ENCODE measurements around the gene COBL. TPM values are rescaled to one million over a fixed set of nuclear protein-coding genes. Genes with fewer than 3 reads are reported as not detected.

Gene COBL
- total RNA-seq, 1 experiment from 2014 or later = 52.3 TPM

DNA sequence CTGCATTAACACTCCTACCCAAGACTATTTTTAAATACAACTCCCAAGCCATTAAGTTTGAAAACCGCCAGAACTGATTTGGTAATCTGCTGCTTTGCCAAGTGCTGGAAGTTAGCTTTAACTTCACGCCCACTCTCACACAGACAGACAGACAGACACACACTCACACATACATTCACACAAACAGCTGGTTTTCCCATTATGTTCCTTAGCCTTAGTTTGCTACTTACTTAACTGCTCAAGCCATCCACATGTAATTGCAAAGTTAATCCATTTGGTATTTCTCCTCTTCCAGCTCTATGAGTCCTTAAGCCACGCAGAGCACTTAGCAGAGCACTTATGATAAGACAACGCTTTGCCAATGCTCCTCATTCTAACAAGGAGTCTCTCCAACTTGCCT is 8.3 kb downstream of the COBL start:
- Histone ChIP-seq H3K14ac (ENCODE audit: insufficient read depth, low read length) (no peak overlapping the region), H3K4me1 (ENCODE audit: insufficient read depth, low read length) (peaks cover 5% of the 10 kb centered on the region; the same call in 1 of the 2 replicates)

More for the DNA sequence above, 8.3 kb downstream of the COBL start:
- Histone ChIP-seq H3K23me2 (ENCODE audit: insufficient read length, low read depth, low read length, poor library complexity, severe bottlenecking) (no peaks in the 10 kb centered on the region), H2AFZ (ENCODE audit: low read length) (no peak overlapping the region), H2AK5ac (ENCODE audit: insufficient read length, low read length) (no peak overlapping the region), H4K8ac (replicated peaks; ENCODE audit: insufficient read length, low read depth, low read length) (no peak overlapping the region), H3K9me3 (ENCODE audit: control insufficient read depth, low read depth, low read length) (no peaks in the 10 kb centered on the region), H3K9ac (ENCODE audit: extremely low read depth, insufficient read length, low read length) (no peak overlapping the region), H4K5ac (ENCODE audit: insufficient read length, low read depth, low read length) (no peak overlapping the region), H4K20me1 (ENCODE audit: control insufficient read depth, insufficient read depth, insufficient read length) (no peaks in the 10 kb centered on the region), H2BK12ac (ENCODE audit: insufficient read length, low read depth, low read length) (no peak overlapping the region), H3K27ac (ENCODE audit: insufficient read length, low read depth, low read length) (no peak overlapping the region), H3K4ac (ENCODE audit: low read depth, low read length) (no peak overlapping the region), H3K4me2 (ENCODE audit: insufficient read depth, insufficient read length, low read length) (no peak overlapping the region), H3K56ac (ENCODE audit: insufficient read length, low read depth, low read length) (no peak overlapping the region), H3T11ph (ENCODE audit: low read length) (no peak overlapping the region), H2BK120ac (ENCODE audit: low read depth, low read length, poor library complexity, severe bottlenecking) (no peak overlapping the region), H3K18ac (ENCODE audit: insufficient read length, low read depth, low read length) (no peak overlapping the region), H2BK15ac (ENCODE audit: low read depth, low read length) (no peak overlapping the region), H2BK20ac (ENCODE audit: low read depth, low read length, poor library complexity, severe bottlenecking) (no peak overlapping the region), H4K91ac (ENCODE audit: insufficient read length, low read depth, low read length) (no peak overlapping the region), H2BK5ac (ENCODE audit: insufficient read length, low read length) (no peak overlapping the region), H3K27me3 (ENCODE audit: insufficient read depth, low read length) (no peaks in the 10 kb centered on the region), H3K79me1 (ENCODE audit: insufficient read depth, low read depth, low read length, poor library complexity, severe bottlenecking) (no peaks in the 10 kb centered on the region), H3K79me2 (ENCODE audit: insufficient read depth, low read length) (peaks cover 1% of the 10 kb centered on the region; the same call in 1 of the 2 replicates), H3K23ac (ENCODE audit: insufficient read length, low read depth, low read length) (no peak overlapping the region)
- no peak for DNase-seq
- Mint-ChIP-seq H3K9me3 (no peaks in the 10 kb centered on the region), H3K4me1 (peaks cover 70 to 78% of the 10 kb centered on the region in 2 experiments), H3K27me3 (ENCODE audit: low read depth) (no peaks in the 10 kb centered on the region), H3K36me3 (ENCODE audit: insufficient read depth in 1 of 3, low read depth in 3 of 3) (no peaks in the 10 kb centered on the region; a peak in 1 of 7 replicates), H3K4me3 (no peak overlapping the region), H3K27ac (peak overlapping the region in 2 of 3 experiments; percentile 16 to 70; a peak in 2 of 7 replicates)
- TF ChIP-seq, protein P1, sequence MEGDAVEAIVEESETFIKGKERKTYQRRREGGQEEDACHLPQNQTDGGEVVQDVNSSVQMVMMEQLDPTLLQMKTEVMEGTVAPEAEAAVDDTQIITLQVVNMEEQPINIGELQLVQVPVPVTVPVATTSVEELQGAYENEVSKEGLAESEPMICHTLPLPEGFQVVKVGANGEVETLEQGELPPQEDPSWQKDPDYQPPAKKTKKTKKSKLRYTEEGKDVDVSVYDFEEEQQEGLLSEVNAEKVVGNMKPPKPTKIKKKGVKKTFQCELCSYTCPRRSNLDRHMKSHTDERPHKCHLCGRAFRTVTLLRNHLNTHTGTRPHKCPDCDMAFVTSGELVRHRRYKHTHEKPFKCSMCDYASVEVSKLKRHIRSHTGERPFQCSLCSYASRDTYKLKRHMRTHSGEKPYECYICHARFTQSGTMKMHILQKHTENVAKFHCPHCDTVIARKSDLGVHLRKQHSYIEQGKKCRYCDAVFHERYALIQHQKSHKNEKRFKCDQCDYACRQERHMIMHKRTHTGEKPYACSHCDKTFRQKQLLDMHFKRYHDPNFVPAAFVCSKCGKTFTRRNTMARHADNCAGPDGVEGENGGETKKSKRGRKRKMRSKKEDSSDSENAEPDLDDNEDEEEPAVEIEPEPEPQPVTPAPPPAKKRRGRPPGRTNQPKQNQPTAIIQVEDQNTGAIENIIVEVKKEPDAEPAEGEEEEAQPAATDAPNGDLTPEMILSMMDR (conservative IDR thresholded peaks at IDR 0.05) = no peak
- WGBS (ENCODE audit: extremely low coverage, insufficient read length, low lambda C conversion rate) = no CpG with 5 or more reads among the region's 4 CpGs

Data from H9 (cell line).